Fibroblast of skin of back (primary cell): ENCODE results near the gene CACNG7.

Experiments
- DNase-seq: peaks from one replicate; pipeline ENCODE4 v3.0.0-alpha.2; 2013

Gene CACNG7

DNA sequence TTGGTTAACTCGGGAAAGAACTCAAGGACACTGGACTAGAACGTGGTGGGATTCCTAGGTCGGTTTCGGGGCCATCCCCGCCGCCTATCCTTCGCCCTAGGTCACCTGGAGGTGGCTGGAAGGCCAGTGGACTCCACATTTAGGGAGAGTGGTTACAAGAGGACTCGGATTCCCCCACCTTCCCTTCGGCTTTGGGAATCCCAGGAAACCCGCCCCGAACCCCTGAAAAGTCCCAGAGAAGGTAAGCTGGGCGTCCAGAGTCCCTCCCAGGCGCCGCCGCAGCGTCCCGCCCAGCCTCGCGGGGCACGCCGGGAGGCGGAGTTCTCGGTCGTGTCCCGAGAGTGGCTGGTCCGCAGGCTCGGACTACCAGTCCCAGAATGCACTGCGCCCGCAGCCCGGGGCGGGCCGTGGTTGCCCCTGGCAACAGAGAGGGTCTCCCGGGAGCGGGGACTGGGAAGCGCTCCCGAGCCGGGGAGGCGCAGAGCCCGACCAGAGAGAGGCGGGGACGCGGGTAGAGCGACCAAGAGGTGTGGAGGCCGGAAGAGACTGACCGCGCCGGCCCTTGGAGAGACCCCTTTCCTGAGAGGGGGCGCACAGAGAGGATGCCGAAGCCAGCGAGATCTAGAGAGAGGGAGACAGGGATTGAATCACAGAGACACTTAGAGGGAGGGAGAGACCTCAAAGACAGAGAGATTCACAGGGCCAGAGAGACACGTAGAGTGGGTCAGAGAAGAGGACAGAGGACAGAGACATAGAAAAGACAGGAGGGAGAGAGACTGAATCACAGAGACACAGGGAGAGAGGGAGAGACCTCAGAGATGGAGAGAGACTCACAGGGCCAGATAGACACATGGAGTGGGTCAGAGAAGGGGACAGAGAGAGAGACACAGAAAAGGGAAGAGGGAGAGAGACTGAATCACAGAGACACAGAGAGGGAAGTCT, 29.7 kb upstream of the CACNG7 start:
- peak; percentile 92 for DNase-seq

DNA sequence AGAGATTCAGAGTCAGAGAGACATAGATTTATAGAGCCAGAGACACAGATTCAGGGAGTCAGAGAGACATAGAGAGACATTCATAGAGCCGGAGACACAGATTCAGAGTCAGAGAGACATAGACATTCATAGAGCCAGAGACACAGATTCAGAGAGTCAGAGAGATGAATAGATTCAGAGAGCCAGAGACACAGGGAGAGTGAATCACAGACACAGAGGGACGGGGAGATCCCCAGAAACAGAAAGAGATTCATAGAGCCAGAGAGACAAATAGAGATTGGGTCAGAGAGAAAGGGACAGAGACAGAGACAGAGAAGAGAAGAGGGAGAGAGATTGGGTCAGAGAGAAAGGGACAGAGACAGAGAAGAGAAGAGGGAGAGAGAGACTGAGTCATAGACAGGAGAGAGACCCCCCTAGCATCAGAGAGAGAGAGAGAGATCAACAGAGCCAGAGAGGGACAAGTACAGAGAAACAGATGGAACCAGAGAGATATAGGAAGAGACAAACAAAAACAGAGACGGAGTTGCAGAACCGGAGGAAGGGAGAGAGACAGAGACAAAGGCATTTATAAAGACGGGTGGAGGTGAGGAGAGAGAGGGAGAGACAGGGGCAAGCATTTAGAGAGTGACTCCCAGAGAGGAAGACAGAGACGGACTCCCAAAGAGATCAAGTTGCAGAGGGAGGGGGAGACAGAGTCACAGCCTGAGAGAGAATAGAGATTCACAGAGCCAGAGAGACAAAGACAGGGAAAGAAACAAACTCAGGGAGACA, 28.2 kb upstream of the CACNG7 start:
- DNase-seq: no peak

DNA sequence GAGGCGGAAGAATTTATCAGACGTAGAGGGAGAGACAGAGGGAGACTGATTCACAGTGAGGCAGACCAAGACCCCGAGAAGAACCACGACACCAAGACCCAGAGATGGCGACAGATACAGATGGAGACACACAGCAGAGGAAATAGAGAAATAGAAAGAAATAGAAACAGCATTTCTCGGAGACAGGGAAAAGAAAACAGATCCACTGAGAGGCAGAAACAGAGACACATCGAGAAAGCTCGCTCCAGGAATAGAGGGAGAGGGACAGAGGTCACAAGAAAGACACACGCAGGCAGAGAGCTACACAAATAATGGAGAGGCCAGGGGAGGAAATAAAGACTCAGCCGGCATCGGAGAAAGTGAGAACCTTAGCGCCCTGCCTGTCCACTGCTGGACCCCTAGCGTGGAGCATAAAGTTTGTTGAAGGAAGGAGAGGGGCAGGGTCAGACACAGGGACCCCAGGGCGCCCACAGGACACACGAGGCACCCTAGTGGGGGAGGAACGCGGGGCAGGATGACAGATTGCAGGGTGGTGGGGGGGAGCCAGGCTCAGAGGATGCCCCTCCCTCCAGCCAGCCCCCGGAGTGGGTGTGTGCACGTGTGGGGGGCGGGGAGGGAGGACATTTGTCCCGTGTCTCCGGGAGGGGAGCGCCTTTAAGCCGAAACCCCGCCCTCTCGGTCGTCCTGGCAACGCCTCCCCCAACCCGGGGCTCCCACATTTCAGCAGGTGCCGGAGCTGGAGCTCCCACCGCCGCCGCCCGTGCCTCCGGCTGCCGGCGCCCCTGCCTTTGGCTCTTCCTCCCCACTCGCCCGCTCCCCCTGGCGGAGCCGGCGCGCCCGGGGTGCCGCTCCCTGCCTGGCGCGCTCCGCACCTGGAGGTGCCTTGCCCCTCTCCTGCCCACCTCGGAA, 27.3 kb upstream of the CACNG7 start, which contains the start of gene PRKCG:
TSS of gene PRKCG (plus strand) at position 716 of the 909 bp plus-strand sequence. CDS start 298 bp downstream, outside the sequence.
- DNase-seq: no peak

DNA sequence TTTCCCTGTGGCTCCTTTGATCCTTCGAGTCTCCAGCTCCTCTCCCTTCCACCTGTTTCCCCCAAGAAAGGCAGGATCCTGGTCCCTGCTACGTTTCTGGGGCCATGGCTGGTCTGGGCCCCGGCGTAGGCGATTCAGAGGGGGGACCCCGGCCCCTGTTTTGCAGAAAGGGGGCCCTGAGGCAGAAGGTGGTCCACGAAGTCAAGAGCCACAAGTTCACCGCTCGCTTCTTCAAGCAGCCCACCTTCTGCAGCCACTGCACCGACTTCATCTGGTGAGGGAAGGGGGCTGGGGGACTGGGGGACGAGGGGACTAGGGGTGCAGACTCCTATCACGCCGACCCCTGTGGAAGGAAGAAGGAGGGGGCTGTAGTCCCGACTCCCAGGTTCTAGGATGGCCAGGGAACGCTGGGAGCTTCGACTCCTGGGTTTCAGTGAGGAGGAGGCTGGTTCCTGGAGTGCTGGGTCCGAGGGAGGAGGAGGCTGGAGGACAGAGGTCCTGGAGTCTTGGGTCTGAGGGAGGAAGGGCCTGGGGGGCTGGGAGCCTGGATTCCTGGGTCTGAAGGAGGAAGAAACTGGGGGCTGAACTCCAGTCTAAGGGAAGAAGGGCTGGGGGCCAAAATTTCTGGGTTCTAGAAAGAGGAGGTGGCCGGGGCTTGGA, 26.6 kb upstream of the CACNG7 start:
- no peak for DNase-seq

DNA sequence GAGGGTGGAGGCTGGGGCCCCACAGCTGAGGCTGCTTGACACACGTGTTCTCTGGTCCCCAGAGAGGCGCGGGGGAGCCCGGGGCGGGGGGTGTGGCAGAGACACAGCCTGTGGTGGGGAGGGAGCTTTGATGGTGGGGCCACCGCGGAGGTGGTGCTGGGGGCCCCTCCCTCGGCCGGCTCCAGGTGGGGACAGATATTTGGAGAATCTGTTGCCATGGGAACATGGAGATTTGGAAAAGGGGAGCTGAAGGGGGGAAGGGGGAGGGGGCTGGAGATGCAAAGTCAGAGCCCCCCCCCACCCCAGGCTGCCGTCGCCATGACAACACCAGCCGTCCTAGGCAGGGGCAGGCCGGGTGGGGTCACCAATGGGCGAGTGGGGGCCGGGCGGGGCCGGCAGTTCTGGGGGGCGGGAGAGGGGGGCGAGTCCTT, 25.8 kb upstream of the CACNG7 start:
- DNase-seq: no peak

DNA sequence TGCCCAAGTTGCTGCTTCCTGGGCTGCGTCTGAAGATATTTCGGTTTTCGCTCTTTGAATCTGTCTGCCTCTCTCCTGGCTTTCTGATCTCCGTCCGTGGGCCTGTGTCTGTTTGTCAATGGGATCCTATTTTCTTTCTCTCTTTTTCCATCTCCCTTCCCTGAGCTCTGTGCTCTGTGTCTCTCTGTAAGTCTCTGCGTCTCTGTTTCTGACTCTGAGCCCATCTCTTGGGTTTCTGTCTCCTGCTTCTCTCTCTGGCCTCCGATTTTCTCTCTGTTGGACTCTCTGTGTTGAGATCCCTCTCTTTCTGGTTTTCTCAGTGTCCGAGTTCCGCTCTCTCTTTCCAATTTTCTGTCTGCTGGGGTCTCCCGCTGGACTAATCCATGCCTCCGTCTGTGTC, 25.3 kb upstream of the CACNG7 start:
- no peak for DNase-seq

DNA sequence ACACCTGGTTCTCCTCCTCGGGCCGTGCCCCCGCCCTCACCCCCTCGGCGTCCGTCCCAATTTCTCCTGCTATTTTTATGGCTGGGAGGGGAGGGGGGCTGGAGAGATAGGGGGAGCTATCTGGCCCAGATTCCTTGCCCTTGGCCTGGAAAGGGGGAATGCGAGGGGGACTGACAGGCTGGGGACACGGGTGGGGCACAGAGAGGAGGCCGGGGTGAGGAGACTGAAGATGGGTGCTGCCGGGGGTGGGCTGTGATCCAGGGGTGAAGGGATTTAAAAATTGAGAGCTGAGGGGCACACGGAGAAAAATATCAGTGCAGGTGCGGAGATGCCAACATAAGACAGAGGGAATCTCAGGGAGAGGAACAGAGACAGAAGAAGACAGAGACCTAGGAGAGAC, 24.8 kb upstream of the CACNG7 start:
- DNase-seq: no peak

DNA sequence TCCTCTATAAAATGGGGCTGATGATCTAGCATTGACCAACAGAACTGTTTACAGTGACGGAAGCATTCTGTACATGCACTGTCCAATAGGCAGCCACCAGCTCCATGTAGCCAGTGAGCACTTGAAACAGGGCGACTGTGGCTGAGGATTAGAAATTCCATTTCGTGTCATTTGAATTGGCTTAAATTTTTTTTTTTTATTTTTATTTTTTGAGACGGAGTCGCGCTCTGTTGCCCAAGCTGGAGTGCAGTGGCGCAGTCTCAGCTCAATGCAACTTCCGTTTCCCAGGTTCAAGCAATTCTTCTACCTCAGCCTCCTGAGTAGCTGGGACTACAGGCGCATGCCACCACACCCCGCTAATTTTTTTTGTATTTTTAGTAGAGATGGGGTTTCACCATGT, 24.0 kb upstream of the CACNG7 start:
- no peak for DNase-seq

DNA sequence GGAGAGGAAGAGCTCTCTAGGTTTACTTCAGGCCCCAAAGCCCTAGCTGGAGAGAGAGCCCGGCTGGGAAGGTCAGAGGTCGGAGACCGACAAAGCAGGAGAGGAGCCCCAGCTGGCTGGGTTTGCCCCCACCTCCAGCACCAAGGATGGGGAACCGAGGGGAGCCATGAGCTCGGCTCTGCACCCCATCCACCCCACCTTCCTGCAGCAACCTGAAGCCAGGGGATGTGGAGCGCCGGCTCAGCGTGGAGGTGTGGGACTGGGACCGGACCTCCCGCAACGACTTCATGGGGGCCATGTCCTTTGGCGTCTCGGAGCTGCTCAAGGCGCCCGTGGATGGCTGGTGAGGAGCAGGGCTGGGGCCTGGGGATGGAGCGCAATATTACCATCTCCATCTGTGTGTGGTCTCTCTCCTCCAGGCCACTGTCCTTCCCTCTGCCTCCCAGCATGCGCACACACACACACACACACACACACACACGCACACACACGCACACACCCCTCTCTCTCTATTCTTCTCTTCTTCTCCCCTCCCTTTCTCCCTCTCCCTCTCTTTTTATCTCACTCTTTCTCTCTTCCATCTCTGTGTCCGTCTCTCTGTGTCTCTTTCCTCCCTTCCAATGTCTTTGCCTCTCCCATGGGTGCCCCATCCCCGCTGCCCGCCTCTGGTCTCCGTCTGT, 16.6 kb upstream of the CACNG7 start:
- no peak for DNase-seq

DNA sequence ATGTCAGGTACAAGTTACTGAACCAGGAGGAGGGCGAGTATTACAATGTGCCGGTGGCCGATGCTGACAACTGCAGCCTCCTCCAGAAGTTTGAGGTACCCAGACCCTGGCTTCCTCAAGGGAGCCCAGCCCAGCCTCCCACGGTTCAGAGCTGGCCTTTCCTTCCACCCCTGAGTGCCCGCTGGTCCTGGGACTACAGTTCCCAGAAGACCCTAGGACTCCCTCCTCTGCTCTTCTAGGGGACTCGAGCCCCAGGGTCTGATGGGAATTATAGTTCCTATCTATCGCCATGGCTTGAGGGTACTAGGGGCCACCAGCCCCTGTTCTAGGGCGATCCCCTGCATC, 16.1 kb upstream of the CACNG7 start:
- DNase-seq: no peak

DNA sequence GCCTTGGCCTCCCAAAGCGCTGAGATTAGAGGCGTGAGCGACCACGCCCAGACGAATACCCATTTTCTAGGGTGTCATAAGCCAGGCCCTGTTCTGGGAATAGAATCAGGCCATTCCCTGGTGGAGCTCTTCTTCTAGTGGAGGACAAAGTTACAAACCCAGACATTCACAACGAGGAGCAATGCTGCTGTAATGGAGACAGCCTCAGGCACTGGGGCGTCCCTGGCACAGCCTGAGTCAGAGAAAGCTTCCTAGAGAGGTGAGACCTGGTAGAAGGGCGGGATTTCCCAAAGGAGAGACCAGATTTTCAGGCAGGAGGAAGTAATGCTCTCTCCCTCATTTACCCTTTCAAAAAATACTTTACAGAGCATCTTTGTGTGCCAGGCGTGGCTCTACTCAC, 14.4 kb upstream of the CACNG7 start:
- DNase-seq: no peak

DNA sequence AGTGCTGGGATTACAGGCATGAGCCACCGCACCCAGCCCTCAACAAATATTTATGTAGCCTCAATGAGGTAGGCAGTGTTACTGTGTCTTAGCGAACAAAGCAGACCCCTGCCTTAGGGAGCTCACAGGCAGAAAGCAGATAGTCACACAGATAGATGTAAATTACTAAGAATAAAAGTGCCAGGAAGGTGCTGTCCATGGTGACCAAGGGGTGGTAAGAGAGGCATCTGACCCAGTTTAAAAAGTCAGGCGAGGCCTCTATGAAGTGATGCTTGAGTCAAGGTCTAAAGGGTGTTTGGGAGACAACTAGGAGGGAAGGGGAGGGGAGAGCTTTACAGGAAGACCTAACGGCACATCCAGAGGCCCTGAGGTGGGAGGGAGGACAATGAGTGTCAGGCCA, 12.4 kb upstream of the CACNG7 start:
- DNase-seq: no peak

DNA sequence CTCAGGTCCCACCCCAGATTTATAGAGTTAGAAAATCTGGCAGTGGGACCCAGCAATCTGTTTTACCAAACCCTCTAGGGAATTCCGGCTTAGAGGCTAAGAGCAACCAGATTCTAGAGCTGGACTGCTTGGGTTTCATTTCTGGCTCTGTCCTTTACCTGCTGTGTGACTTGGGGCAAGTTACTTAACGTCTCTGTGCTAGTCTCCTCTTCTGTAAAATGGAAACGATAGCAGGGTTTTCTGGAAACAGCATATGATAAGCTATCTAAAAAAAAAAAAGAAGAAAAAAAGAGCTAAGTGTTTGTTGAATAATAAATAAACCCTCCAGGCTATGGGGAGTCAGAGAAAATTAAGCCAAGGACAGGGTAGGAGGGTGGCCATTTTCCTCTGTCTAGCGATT, 11.6 kb upstream of the CACNG7 start:
- no peak for DNase-seq

DNA sequence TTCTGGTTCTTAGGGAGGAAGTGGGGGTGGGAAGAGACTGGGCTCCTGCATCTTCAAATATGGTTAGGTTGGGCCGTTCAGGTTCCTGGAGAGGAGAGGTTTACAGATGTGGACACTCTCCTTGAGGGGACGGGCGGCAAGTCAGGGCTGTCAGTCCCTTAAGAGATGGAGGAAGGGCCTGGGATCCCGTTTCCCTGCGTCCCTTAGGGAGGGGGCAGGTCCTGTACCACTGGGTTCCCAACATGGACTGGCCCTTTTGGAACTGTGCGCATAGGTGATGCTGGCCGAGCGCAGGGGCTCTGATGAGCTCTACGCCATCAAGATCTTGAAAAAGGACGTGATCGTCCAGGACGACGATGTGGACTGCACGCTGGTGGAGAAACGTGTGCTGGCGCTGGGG, 10.9 kb upstream of the CACNG7 start:
- no peak for DNase-seq

DNA sequence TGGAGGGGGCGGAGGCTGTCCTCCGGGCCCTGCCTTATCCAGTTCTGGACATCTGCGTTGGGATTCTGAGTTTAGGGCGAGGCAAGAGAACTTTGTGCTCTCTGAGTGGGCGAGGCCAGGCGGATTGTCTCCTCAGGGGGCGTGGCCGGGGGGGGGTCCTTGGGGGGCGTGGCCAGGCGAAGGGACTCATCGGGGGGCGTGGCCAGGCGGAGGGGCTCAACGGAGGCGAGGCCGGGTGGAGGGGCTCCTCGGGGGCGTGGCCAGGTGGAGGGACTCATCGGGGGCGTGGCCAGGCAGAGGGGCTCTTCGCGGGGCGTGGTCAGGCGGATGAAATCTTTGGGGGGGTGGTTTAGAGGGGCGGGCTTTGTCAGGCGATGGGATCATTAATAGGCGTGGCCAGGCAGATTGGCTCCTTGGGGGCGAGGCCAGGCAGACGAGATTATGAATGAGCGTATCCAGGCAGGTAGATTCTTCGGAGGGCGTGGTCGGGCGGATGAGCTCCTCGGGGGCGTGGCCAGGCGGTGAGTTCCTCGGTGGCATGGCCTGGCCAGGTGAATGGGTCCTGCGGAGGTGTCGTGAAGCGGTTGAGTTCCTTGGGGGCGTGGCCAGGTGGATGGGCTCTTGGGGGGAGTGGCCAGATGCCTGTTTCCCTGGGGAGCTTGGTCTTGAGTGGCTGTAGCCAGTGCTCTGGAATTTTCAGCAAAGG, 10.3 kb upstream of the CACNG7 start:
- no peak for DNase-seq

DNA sequence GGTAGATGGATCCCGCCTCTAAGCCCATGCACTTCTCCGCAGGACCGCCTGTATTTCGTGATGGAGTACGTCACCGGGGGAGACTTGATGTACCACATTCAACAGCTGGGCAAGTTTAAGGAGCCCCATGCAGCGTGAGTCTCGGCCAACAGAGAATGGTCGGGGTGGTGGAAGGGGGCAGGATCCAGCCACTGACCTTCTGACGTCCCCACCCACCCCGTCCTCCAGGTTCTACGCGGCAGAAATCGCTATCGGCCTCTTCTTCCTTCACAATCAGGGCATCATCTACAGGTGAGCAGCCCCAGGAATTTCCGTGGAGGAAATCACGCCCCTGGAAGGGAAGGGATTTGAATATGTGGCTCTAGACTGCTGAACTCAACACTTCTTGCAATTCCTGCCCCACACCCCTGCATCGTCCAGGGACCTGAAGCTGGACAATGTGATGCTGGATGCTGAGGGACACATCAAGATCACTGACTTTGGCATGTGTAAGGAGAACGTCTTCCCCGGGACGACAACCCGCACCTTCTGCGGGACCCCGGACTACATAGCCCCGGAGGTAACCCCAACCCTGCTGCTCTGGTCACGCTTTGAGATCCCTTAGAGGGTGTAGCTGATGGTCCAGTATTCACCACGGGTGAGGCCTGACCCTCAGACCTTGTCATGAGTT, 8.8 kb upstream of the CACNG7 start:
- no peak for DNase-seq

DNA sequence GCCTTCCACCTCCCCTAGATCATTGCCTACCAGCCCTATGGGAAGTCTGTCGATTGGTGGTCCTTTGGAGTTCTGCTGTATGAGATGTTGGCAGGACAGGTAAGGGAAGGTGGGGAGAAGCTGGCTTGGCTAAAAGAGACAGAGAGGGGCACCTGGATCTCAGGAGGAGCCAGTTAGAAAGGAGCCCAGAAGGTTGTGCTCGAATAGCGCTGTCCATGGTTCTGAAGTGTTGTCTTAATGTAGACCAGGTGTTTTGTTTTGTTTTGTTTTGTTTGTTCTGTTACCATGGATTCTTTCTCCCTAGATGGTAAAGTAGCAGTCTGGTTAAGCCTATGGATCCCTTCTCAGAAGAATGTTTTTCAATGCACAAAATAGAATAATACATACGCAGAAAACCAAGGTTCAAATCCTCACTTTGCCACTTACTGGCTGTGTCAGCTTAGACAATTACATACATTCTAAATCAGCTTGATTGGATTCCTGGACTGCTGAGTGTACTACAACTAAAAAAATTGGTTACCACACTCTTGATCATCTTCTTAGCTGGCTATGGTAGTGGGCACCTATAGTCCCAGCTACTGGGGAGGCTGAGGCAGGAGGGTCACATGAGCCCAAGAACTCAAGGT, 5.9 kb upstream of the CACNG7 start:
- peak; percentile 19 for DNase-seq

DNA sequence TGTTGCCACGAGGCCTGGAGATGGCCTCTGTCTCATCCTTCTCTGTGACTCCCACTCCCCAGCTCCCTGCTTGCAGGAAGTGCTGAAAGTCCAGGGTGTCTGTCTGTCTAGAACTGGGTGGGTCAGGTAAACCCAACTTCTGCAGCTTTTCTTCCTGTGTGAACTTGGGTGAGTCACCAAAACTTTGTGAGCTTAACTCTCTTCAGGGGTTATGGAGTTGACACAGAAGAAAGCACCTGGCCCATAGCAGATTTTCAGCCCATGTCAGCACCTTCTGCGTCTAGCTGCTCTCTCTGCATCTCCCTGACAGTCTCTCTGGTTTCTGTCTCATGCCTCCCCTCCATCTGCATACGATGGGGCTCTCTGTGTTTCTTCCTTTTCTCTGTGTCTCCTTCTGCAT, 4.2 kb upstream of the CACNG7 start:
- no peak for DNase-seq

DNA sequence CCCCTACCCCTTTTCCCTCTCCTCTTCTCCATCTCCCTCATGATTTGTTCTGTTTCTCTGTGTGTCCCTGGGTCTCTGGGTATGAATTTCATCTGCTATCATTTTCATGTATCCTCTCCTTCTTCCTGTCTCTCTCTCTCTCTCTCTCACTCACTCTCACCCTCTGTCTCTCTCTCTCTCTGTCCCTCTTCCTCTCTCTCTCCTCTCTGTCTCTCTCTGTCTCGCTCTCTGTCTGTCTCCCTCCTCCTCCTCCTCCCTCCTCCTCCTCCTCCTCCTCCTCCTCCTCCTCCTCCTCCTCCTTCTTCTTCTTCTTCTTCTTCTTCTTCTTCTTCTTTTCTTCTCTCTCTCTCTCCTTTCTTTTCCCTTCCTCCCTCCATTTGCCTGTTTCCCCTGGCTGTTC, 3.3 kb upstream of the CACNG7 start:
- DNase-seq: no peak
